ENCODE results near the gene LRRK2. TPM values are rescaled to one million over a fixed set of nuclear protein-coding genes. Genes with fewer than 3 reads are reported as not detected.
A peak's percentile ranks its signal among the peaks of the same experiment; 100 is the strongest.

The LRRK2 gene
- total and polyA plus RNA-seq, 2 of the 13 experiments (the other 11 are each of a cell fraction or from before 2014, with no cell fraction given), result not detected

DNA sequence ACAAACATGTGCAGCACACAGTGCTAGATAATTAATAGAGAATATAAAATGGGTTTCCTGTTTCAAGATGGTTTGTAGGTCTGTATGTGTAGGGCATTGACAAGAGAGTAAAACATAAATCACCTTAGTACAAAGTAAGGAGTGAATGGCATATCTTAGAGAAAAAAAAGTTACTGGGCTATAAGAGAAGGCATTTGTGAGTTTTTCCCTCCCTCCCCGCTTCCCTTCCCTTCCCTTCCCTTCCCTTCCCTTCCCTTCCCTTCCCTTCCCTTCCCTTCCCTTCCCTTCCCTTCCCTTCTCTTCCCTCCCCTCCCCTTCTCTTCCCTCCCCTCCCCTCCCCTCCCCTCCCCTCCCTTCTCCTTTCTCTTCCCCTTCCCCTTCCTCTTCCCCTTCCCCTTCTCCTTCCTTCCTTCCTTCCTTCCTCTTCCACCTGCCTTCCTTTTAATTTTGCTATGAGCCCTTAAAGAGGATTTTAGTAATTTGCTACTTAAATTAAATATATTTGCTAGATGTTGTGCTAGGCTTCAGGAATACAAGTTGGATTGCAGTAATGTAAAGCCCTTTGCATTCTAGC lies 57.1 kb downstream of the LRRK2 start:
- FAIRE-seq (no peak), ATAC-seq (no peak), DNase-seq (ENCODE audit: low spot score) (no peak)
- H2AFZ ChIP-seq (ENCODE audit: low read length), result no peak overlapping the region
- intact Hi-C loops (cut with micrococcal nuclease; ENCODE audit: unreplicated experiment), result no loop called here
- ChIA-PET CTCF (ENCODE audit: low intra/inter-chr PET ratio, low total read pairs) (no interaction called here), POLR2A (no interaction called here)
- no peak overlapping the region for H3K27ac ChIP-seq (ENCODE audit: extremely low read length, insufficient read depth, low read length)
- H3K4me1 ChIP-seq (ENCODE audit: insufficient read depth, low read length), result 0 out of 2 replicates have a peak, but pooled peaks cover 2% of the 10 kb centered on the region
- H3K9ac ChIP-seq (ENCODE audit: insufficient read depth, low read depth, low read length), result no peak overlapping the region
- H3K4me2 ChIP-seq (ENCODE audit: low read depth, low read length), result no peak overlapping the region
- BruUV-seq (replicated peaks), result no TSS peak
- H3K9me3 ChIP-seq (ENCODE audit: low read length), result no peaks in the 10 kb centered on the region
- H4K20me1 ChIP-seq (ENCODE audit: insufficient read depth, low read length), result no peaks in the 10 kb centered on the region
- no peaks in the 10 kb centered on the region for H3K36me3 ChIP-seq (replicated peaks in 1 of 2; ENCODE audit: control insufficient read depth in 1 of 2, insufficient read depth in 2 of 2, low read length in 2 of 2)
- H3K4me3 ChIP-seq (replicated peaks in 1 of 3; ENCODE audit: insufficient read depth in 1 of 3, low read depth in 2 of 3, low read length in 3 of 3), result no peak overlapping the region
- H3K27me3 ChIP-seq (ENCODE audit: control insufficient read depth in 1 of 2, insufficient read depth in 2 of 2, low read length in 2 of 2), result no peaks in the 10 kb centered on the region
- TF ChIP-seq, protein P1, sequence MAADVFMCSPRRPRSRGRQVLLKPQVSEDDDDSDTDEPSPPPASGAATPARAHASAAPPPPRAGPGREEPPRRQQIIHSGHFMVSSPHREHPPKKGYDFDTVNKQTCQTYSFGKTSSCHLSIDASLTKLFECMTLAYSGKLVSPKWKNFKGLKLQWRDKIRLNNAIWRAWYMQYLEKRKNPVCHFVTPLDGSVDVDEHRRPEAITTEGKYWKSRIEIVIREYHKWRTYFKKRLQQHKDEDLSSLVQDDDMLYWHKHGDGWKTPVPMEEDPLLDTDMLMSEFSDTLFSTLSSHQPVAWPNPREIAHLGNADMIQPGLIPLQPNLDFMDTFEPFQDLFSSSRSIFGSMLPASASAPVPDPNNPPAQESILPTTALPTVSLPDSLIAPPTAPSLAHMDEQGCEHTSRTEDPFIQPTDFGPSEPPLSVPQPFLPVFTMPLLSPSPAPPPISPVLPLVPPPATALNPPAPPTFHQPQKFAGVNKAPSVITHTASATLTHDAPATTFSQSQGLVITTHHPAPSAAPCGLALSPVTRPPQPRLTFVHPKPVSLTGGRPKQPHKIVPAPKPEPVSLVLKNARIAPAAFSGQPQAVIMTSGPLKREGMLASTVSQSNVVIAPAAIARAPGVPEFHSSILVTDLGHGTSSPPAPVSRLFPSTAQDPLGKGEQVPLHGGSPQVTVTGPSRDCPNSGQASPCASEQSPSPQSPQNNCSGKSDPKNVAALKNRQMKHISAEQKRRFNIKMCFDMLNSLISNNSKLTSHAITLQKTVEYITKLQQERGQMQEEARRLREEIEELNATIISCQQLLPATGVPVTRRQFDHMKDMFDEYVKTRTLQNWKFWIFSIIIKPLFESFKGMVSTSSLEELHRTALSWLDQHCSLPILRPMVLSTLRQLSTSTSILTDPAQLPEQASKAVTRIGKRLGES (CRISPR knock-in tag; IDR thresholded peaks at IDR 0.05; ENCODE audit: borderline replicate concordance), result no peak
- peak; percentile 97 for TF ChIP-seq HNRNPK (IDR thresholded peaks at IDR 0.05; ENCODE audit: low read depth, low read length, poor library complexity, severe bottlenecking)
- 7% methylated on average over 1 of the region's 1 CpG for WGBS (ENCODE audit: low lambda C conversion rate)
- no peaks in the 10 kb centered on the region for H3K79me2 ChIP-seq (ENCODE audit: insufficient read depth, low read length)
- in situ Hi-C loops (cut with HindIII; ENCODE audit: extremely low pct_ligation_motif_present, low pct_unique_long_range_greater_than_20kb), result no loop called here

DNA sequence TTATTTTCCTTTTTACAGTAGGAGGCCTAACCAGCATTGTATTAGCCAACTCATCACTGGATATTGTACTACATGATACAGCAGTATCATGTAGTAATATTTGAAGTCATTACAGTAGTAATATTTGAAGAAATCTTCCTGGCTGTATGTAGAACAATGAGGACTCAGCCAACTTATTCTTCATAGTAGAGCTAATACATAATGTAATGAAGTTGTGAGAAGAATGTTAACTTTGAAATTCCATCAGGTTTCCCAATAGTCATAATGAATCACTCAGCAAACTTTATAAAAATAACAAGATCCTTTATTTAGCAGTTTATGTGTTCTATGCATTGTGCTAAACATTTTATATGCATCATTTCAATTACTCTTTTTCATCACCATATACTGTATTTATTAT lies 61.8 kb downstream of the LRRK2 start:
- Histone ChIP-seq H3K27me3 (ENCODE audit: control insufficient read depth in 1 of 2, insufficient read depth in 2 of 2, low read length in 2 of 2) (no peaks in the 10 kb centered on the region), H3K4me1 (ENCODE audit: insufficient read depth, low read length) (peaks cover 11% of the 10 kb centered on the region; the same call in 1 of the 2 replicates), H3K4me2 (ENCODE audit: low read depth, low read length) (no peak overlapping the region), H3K27ac (ENCODE audit: extremely low read length, insufficient read depth, low read length) (no peak overlapping the region), H3K9ac (ENCODE audit: insufficient read depth, low read depth, low read length) (no peak overlapping the region), H2AFZ (ENCODE audit: low read length) (no peak overlapping the region), H3K79me2 (ENCODE audit: insufficient read depth, low read length) (no peaks in the 10 kb centered on the region), H3K9me3 (ENCODE audit: low read length) (peaks cover 11% of the 10 kb centered on the region; the same call in 1 of the 2 replicates), H3K4me3 (replicated peaks in 1 of 3; ENCODE audit: insufficient read depth in 1 of 3, low read depth in 2 of 3, low read length in 3 of 3) (no peak overlapping the region), H3K36me3 (replicated peaks in 1 of 2; ENCODE audit: control insufficient read depth in 1 of 2, insufficient read depth in 2 of 2, low read length in 2 of 2) (no peaks in the 10 kb centered on the region), H4K20me1 (ENCODE audit: insufficient read depth, low read length) (no peaks in the 10 kb centered on the region)
- BruUV-seq (replicated peaks), result no TSS peak
- FAIRE-seq, result no peak
- DNase-seq (ENCODE audit: low spot score), result no peak
- CTCF ChIA-PET (ENCODE audit: low intra/inter-chr PET ratio, low total read pairs), result no interaction called here
- no peak for ATAC-seq
- POLR2A ChIA-PET, result no interaction called here
- intact Hi-C loops (cut with micrococcal nuclease; ENCODE audit: unreplicated experiment) (no loop called here), in situ Hi-C loops (cut with HindIII; ENCODE audit: extremely low pct_ligation_motif_present, low pct_unique_long_range_greater_than_20kb) (no loop called here)
- no peak for TF ChIP-seq ZNF510 (CRISPR knock-in tag; IDR thresholded peaks at IDR 0.05; ENCODE audit: low read depth)
- TF ChIP-seq PHF20 (CRISPR knock-in tag; IDR thresholded peaks at IDR 0.05), result no peak
- TF ChIP-seq ZNF180 (CRISPR knock-in tag; IDR thresholded peaks at IDR 0.05; ENCODE audit: borderline replicate concordance, low read depth), result no peak
- TF ChIP-seq ZNF382 (CRISPR knock-in tag; IDR thresholded peaks at IDR 0.05; ENCODE audit: borderline replicate concordance), result no peak
- TF ChIP-seq ZNF563 (CRISPR knock-in tag; IDR thresholded peaks at IDR 0.05), result no peak
- no peak for TF ChIP-seq ETV5 (CRISPR knock-in tag; IDR thresholded peaks at IDR 0.05; ENCODE audit: borderline replicate concordance)
- TF ChIP-seq, protein P2, sequence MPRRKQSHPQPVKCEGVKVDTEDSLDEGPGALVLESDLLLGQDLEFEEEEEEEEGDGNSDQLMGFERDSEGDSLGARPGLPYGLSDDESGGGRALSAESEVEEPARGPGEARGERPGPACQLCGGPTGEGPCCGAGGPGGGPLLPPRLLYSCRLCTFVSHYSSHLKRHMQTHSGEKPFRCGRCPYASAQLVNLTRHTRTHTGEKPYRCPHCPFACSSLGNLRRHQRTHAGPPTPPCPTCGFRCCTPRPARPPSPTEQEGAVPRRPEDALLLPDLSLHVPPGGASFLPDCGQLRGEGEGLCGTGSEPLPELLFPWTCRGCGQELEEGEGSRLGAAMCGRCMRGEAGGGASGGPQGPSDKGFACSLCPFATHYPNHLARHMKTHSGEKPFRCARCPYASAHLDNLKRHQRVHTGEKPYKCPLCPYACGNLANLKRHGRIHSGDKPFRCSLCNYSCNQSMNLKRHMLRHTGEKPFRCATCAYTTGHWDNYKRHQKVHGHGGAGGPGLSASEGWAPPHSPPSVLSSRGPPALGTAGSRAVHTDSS (CRISPR knock-in tag; conservative IDR thresholded peaks at IDR 0.05), result no peak
- TF ChIP-seq JUNB (CRISPR knock-in tag; IDR thresholded peaks at IDR 0.05; ENCODE audit: borderline replicate concordance), result no peak
- TF ChIP-seq MED8 (CRISPR knock-in tag; IDR thresholded peaks at IDR 0.05; ENCODE audit: insufficient replicate concordance), result no peak
- no peak for TF ChIP-seq ZSCAN29 (CRISPR knock-in tag; conservative IDR thresholded peaks at IDR 0.05)
- TF ChIP-seq HOXA5 (CRISPR knock-in tag; IDR thresholded peaks at IDR 0.05), result no peak
- TF ChIP-seq NFKB2 (CRISPR knock-in tag; IDR thresholded peaks at IDR 0.05; ENCODE audit: borderline replicate concordance), result no peak
- TF ChIP-seq KMT2A (CRISPR knock-in tag; IDR thresholded peaks at IDR 0.05), result no peak
